Measurements from ENCODE around the gene LRIT1. TPM values are rescaled to one million over a fixed set of nuclear protein-coding genes. Genes with fewer than 3 reads are reported as not detected.

Gene LRIT1
- total RNA-seq, 1 donor from 2014 or later: not detected

DNA sequence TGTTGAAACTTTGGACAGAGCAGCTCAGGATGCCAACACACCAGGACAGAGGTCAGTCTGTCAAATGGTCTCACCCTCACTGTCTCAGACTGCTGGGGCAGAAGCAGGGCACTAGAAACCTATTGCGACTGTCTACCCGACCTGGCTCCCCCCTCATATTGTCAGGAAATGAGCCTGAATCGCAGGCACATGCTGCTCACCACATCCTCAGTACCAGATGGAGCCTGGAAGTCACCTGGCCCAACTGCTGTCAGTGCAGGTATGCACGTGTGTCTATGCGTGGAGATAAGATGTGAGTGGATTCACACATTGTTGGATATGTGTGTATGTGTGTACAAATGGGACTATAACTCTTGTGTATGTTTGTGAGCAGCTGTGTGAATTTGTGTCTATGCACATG, 50.2 kb downstream of the LRIT1 start:
- H3K9me3 Mint-ChIP-seq: no peaks in the 10 kb centered on the region
- DNase-seq (ENCODE audit: low spot score): no peak
- no peaks in the 10 kb centered on the region for H3K36me3 Mint-ChIP-seq (ENCODE audit: low read depth)
- no peak overlapping the region for H3K4me3 Mint-ChIP-seq
- H3K4me1 Mint-ChIP-seq (ENCODE audit: low read depth): peaks cover 10% of the 10 kb centered on the region
- no peak overlapping the region for H3K27ac Mint-ChIP-seq
- intact Hi-C loops (cut with micrococcal nuclease): loop anchor here (5.0 kb wide), 1 partner anchor 34 kb away; no protein-coding TSS in a partner anchor
- H3K27me3 Mint-ChIP-seq (ENCODE audit: insufficient read depth): peaks cover 29% of the 10 kb centered on the region

DNA sequence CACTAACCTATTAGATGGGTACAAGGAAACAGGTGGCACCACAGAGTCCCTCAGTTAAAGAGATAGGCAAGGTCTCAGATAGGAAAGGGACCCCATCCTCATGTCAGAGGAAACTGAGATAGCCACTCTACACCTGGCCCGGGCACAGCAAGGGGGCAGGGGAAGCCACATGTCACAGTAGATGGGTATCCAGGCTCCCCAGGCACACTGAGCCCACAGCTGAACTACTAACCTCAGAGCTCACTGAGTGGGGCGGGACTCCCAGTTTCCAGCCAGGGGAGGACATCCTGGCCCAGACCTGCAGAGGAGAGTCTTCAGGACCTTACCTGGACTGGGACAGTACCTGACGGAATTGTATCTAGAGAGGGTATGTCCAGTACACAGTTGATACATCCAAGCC, 50.7 kb downstream of the LRIT1 start:
- no peaks in the 10 kb centered on the region for H3K36me3 Mint-ChIP-seq (ENCODE audit: low read depth)
- H3K9me3 Mint-ChIP-seq: no peaks in the 10 kb centered on the region
- H3K4me1 Mint-ChIP-seq (ENCODE audit: low read depth): peaks cover 10% of the 10 kb centered on the region
- no peak for DNase-seq (ENCODE audit: low spot score)
- no peak overlapping the region for H3K4me3 Mint-ChIP-seq
- no peak overlapping the region for H3K27ac Mint-ChIP-seq
- H3K27me3 Mint-ChIP-seq (ENCODE audit: insufficient read depth): peaks cover 25% of the 10 kb centered on the region
- intact Hi-C loops (cut with micrococcal nuclease): loop anchor here (5.0 kb wide), 1 partner anchor 33 kb away; no protein-coding TSS in a partner anchor

DNA sequence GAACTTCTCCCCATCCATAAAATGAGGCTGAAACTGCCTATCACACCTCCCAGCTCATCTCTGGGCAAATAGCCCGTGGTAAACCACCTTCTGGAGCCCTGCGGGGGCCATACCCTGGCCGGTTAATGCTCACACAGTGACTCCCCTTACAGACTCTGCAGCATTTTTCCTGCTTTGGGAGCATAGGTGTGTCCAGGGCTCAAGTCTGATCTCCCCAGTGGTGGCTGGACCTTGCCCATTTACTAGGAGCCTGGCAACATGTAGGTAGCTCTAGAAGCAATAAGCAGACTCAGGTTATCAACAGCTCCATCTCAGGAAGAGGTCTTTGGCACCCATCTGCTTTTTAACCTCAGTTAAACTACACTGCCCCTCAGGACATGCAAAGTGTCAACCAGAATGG, 52.5 kb downstream of the LRIT1 start:
- no peak overlapping the region for H3K4me3 Mint-ChIP-seq
- H3K27ac Mint-ChIP-seq: no peak overlapping the region
- H3K36me3 Mint-ChIP-seq (ENCODE audit: low read depth): no peaks in the 10 kb centered on the region
- DNase-seq (ENCODE audit: low spot score): no peak
- H3K4me1 Mint-ChIP-seq (ENCODE audit: low read depth): peaks cover 15% of the 10 kb centered on the region
- intact Hi-C loops (cut with micrococcal nuclease): no loop called here
- no peaks in the 10 kb centered on the region for H3K9me3 Mint-ChIP-seq
- peaks cover 19% of the 10 kb centered on the region for H3K27me3 Mint-ChIP-seq (ENCODE audit: insufficient read depth)

DNA sequence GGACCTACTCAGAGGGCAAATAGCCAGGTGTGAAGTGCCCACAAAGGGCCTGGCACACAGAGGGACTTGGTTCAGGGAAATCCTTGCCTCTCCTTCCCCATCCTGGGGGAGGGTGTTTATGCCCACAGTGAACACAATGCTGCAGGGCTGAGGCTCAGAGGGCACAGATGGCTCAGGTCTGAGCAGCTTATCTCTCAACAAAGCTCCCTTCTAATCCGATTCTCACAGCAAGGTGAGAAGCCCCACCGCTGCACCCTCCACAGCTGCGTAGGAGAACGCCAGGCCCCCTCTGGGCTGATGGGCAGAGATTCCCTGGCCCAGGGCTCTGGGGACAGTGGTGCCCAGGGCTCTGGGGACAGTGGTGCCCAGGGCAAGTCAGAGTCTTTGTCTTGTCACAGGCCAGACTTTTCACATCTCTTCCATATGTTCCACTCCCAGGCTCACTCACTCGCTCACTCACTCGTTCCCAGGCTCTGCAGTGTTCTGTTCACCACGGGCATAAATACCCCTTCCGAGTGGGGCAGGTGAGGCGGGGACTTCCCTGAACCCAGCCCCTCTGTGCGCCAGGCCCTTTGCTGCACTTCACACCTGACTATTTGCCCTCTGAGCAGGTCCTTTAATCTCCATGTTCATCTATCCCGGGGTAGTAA, 55.7 kb downstream of the LRIT1 start:
- Mint-ChIP-seq H3K27me3 (ENCODE audit: insufficient read depth) (no peaks in the 10 kb centered on the region), H3K27ac (no peak overlapping the region), H3K9me3 (no peaks in the 10 kb centered on the region), H3K4me3 (no peak overlapping the region), H3K36me3 (ENCODE audit: low read depth) (no peaks in the 10 kb centered on the region), H3K4me1 (ENCODE audit: low read depth) (peaks cover 5% of the 10 kb centered on the region)
- intact Hi-C loops (cut with micrococcal nuclease): no loop called here
- DNase-seq (ENCODE audit: low spot score): no peak

DNA sequence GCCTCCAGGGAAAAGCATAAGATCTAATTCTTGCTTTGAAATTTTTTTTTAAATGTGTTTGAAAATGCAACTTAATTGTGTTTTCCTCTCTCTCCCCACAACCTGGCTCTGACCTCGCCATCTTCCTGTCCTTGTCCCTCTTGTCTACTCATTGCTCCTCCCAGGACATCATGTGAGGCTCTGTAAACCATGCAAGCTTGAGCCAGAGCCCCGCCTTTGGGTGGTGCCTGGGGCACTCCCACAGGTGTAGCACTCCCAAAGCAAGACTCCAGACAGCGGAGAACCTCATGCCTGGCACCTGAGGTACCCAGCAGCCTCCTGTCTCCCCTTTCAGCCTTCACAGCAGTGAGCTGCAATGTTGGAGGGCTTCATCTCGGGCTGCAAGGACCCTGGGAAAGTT, 56.8 kb downstream of the LRIT1 start:
- DNase-seq (ENCODE audit: low spot score): no peak
- H3K27me3 Mint-ChIP-seq (ENCODE audit: insufficient read depth): no peaks in the 10 kb centered on the region
- H3K9me3 Mint-ChIP-seq: no peaks in the 10 kb centered on the region
- no peak overlapping the region for H3K27ac Mint-ChIP-seq
- intact Hi-C loops (cut with micrococcal nuclease): no loop called here
- no peak overlapping the region for H3K4me3 Mint-ChIP-seq
- H3K4me1 Mint-ChIP-seq (ENCODE audit: low read depth): peaks cover 5% of the 10 kb centered on the region
- H3K36me3 Mint-ChIP-seq (ENCODE audit: low read depth): no peaks in the 10 kb centered on the region

DNA sequence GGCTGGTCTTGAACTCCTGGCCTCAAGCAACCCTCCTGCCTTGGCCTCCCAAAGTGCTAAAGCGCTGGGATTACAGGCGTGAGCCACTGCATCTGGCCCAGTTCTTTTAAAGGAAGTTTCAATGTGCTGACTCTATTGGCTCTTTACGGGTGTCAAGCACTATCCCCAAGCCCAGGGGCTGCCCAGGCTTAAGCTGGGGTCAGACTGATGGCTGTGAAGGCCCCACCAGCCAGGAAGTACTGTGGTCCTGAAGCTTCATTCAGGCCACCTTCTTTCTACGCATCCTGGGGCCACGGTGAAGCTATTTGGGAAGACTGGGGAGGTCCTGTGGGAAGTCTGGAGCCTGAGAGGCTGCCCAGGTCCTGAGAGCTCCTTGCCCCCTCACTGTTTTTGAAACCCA, 59.7 kb downstream of the LRIT1 start:
- Mint-ChIP-seq H3K4me3 (no peak overlapping the region), H3K9me3 (no peaks in the 10 kb centered on the region), H3K27me3 (ENCODE audit: insufficient read depth) (no peaks in the 10 kb centered on the region), H3K27ac (no peak overlapping the region), H3K4me1 (ENCODE audit: low read depth) (peaks cover 9% of the 10 kb centered on the region), H3K36me3 (ENCODE audit: low read depth) (no peaks in the 10 kb centered on the region)
- no peak for DNase-seq (ENCODE audit: low spot score)
- intact Hi-C loops (cut with micrococcal nuclease): no loop called here

Other genes starting within 250 kb of the LRIT1 start
- 140 and 142 TPM in 2 replicates for gene GHITM, start 102.0 kb downstream of the LRIT1 start, total RNA-seq
- gene GPR15LG, start 67.7 kb downstream of the LRIT1 start, total RNA-seq: not detected in 2 replicates
- 0.47 and 0.66 TPM in 2 replicates for gene CDHR1, start 47.0 kb downstream of the LRIT1 start, total RNA-seq
- not detected in 2 replicates for gene LRIT2, start 16.0 kb downstream of the LRIT1 start, total RNA-seq
- not detected in 2 replicates for gene RGR, start 3.5 kb upstream of the LRIT1 start, total RNA-seq
- 52.3 and 53.6 TPM in 2 replicates for gene CCSER2, start 87.0 kb upstream of the LRIT1 start, total RNA-seq